Measurements from ENCODE around the gene KCNK5.

KCNK5 gene

DNA sequence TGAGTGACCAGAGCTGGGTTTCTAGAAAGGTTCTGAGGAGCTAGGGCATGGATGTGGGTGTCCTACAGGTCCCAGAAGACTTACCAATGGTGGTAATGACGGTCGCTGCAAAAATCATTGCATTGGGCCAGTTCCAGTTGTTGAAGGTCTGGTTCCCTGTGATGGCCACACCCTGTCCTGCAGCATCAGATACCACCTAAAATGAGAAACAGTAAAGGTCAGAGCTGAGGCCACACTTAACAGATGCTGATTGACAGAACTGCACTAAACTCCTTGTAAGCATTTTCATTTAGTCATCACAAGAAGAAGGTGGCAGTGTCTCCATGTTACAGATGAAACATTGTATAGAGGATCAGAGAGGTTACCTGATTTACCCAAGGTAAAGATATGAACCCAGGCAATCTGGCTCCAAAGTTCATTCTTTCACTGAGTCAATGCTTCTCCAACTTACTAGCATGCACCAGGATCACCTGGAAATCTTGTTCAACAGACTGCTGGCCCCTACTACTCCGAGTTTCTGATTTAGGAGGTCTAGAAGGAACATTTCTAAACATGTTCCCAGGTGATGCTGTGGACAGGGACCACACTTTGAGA lies 33.4 kb downstream of the KCNK5 start:
- DNase-seq (ENCODE audit: low read depth): no peak
- TF ChIP-seq, protein P1, sequence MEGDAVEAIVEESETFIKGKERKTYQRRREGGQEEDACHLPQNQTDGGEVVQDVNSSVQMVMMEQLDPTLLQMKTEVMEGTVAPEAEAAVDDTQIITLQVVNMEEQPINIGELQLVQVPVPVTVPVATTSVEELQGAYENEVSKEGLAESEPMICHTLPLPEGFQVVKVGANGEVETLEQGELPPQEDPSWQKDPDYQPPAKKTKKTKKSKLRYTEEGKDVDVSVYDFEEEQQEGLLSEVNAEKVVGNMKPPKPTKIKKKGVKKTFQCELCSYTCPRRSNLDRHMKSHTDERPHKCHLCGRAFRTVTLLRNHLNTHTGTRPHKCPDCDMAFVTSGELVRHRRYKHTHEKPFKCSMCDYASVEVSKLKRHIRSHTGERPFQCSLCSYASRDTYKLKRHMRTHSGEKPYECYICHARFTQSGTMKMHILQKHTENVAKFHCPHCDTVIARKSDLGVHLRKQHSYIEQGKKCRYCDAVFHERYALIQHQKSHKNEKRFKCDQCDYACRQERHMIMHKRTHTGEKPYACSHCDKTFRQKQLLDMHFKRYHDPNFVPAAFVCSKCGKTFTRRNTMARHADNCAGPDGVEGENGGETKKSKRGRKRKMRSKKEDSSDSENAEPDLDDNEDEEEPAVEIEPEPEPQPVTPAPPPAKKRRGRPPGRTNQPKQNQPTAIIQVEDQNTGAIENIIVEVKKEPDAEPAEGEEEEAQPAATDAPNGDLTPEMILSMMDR (IDR thresholded peaks at IDR 0.05; ENCODE audit: low read depth, low read length, missing control alignments): no peak
- no peak overlapping the region for H3K4me3 ChIP-seq (ENCODE audit: low read depth, low read length)

- TF ChIP-seq, protein P1 (IDR thresholded peaks at IDR 0.05; ENCODE audit: low read depth, low read length, missing control alignments): no peak
- no peak for DNase-seq (ENCODE audit: low read depth)
- no peak overlapping the region for H3K4me3 ChIP-seq (ENCODE audit: low read depth, low read length)
Measured at GRCh38 chr6:39194466-39194865, 34.8 kb downstream of the KCNK5 start.

GRCh38 chr6:39193201-39193791 lies 36.0 kb downstream of the KCNK5 start:
- no peak overlapping the region for H3K4me3 ChIP-seq (ENCODE audit: low read depth, low read length)
- TF ChIP-seq, protein P1 (IDR thresholded peaks at IDR 0.05; ENCODE audit: low read depth, low read length, missing control alignments): no peak
- DNase-seq (ENCODE audit: low read depth): no peak

GRCh38 chr6:39192736-39193135 lies 36.5 kb downstream of the KCNK5 start:
- H3K4me3 ChIP-seq (ENCODE audit: low read depth, low read length): no peak overlapping the region
- TF ChIP-seq, protein P1 (IDR thresholded peaks at IDR 0.05; ENCODE audit: low read depth, low read length, missing control alignments): no peak
- no peak for DNase-seq (ENCODE audit: low read depth)

DNA sequence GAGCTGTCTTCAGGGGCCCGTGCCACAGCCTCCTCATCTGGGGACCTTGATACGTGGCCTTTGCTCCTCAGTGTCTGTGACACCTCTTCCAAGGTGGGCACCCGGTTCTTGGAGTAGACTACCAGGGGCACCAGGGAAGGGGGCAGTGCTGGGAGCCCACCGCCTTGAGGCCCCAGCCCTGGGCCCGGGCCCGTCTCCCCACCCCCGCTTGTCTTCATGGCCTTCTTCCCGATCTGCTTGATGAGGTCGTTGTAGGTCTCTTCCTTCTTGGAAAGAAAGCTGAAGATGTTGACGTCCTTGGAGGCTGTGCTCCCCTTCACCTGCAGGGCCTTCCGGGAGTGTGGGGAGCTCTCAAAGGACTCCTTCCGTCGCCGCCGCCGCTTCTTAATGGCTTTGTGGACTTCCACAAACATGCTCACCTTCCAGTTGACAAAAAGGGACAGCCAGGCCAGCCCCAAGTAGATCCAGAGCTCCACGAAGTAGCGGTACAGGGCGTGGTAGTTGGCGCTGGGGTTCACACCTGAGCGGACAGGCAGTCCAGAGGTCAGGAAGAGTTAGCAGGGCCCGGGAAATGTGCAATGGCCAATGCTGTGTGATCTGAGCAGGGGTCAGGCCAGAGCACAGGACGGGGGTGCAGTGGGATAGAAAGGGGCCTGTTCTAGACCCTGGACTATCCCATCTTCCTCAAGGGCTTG lies 37.9 kb downstream of the KCNK5 start:
- TF ChIP-seq, protein P1 (IDR thresholded peaks at IDR 0.05; ENCODE audit: low read depth, low read length, missing control alignments): no peak
- H3K4me3 ChIP-seq (ENCODE audit: low read depth, low read length): no peak overlapping the region
- DNase-seq (ENCODE audit: low read depth): no peak

DNA sequence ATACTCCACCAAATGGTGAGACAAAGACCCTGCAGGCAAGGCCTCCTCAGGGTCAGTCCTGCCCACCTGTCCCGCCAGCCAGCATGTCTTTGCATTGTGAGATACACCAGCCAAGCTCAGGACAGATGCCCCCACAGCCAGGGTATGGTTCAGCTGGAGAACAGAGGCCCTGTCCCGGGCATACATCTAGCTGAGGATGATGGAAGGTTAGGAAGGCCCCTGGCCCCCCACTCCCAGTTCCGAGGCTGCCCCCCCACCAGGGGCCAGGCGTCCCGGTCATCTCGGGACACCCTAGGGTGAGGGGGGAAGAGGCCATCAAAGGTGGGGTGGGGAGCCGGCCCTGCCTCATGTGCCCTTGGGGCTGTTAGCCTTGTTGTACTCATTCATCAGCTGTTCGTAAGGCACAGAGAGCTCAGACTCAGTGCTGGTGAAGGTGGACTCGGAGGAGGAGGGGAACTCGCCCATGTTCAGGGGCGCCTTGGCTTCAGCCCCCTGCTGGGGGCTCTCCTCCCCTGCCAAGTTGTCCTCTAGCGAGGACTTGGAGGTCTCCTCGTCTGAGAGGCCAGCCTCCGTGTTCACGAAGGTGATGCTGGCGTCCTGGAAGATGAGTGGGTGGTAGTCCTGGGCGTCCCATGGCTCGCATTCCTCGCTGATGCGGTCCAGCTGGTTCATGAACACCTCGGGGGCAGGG lies 38.6 kb downstream of the KCNK5 start:
- TF ChIP-seq, protein P1 (IDR thresholded peaks at IDR 0.05; ENCODE audit: low read depth, low read length, missing control alignments): no peak
- no peak overlapping the region for H3K4me3 ChIP-seq (ENCODE audit: low read depth, low read length)
- no peak for DNase-seq (ENCODE audit: low read depth)

Data from GM12864 (cell line).